Esophagus muscularis mucosa (tissue), 4 donors: ENCODE data around the gene PKN2.

ENCODE experiments used
- CTCF ChIP-seq, 3 experiments: fragments of 200-600 bp in 2 of 3; fragments of 450-650 bp in 1 of 3; sonication (generic) in 2 of 3; IDR thresholded peaks; one replicate each; pipeline ENCODE4 v1.5.1; 2017 to 2019; ENCODE audit warnings: antibody characterized with exemption in 3 of 3, mild to moderate bottlenecking in 2 of 3, moderate library complexity in 1 of 3
- EP300 ChIP-seq: sonication (generic); formaldehyde crosslinking; IDR thresholded peaks from one replicate; pipeline ENCODE4 v1.6.1; 2017; ENCODE audit warnings: antibody characterized with exemption
- POLR2AphosphoS5 ChIP-seq, 2 donors: sonication (generic); formaldehyde crosslinking; IDR thresholded peaks; one replicate each; pipeline ENCODE4 v1.6.1; 2017; ENCODE audit warnings: antibody characterized with exemption in 2 of 2

GRCh38 chr1:88851303-88852063 lies 167.4 kb downstream of the PKN2 start:
- TF ChIP-seq CTCF (IDR thresholded peaks at IDR 0.05) (no peak), POLR2AphosphoS5 (IDR thresholded peaks at IDR 0.05) (no peak), EP300 (no peak)
